Kidney glomerular epithelial cell (primary cell): Measurements from ENCODE around the gene ADAM22.

Experiments
- DNase-seq: peaks from one replicate; lab custom pipeline; 2025; lab: John Stamatoyannopoulos, UW

ADAM22 gene

GRCh38 chr7:87959336-87959735 lies 25.3 kb downstream of the ADAM22 start:
- DNase-seq, result no peak

- DNase-seq, result no peak
Measured at GRCh38 chr7:87960239-87960638, 26.2 kb downstream of the ADAM22 start.

- no peak for DNase-seq
Measured at GRCh38 chr7:87961754-87962153, 27.7 kb downstream of the ADAM22 start.

- DNase-seq, result no peak
Measured at GRCh38 chr7:87966271-87966670, 32.2 kb downstream of the ADAM22 start.

DNA sequence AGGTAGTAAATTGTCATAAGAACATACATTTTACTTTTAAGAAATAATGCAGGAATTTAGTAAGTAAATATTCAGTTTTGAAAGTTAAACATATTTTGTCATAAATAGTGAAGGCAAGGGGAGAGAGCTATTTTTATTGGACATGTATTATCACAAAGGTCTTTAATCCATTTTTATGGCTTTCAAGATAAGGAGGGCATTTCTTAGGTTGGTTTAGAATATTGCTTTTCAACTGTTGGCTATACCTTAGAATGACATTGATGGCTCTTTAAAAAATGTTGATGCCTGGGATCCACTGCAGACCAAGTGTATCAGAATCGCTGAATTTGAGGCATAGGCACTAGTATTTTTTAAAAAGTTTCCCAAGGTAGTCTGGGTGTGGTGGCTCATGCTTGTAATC lies 34.0 kb downstream of the ADAM22 start:
- DNase-seq, result no peak

DNA sequence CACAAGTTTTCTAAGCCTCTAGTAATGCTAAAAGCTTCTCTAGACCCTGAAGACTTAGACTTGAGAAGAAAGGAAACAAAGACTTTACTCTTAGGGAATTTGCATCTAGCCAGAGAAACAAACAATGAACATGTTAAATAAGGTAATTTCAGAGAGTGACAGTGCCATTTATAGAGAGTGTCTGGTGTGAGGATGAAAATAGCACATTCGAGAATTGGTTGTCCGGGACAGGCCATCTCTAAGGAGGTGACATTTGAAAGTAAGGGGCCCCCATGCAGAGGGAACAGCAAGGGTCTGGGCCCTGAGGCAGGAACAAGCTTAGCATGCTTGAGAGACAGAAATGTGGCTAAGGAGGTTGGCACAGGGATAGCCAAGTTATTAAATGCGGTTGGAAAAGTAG lies 48.1 kb downstream of the ADAM22 start:
- no peak for DNase-seq

DNA sequence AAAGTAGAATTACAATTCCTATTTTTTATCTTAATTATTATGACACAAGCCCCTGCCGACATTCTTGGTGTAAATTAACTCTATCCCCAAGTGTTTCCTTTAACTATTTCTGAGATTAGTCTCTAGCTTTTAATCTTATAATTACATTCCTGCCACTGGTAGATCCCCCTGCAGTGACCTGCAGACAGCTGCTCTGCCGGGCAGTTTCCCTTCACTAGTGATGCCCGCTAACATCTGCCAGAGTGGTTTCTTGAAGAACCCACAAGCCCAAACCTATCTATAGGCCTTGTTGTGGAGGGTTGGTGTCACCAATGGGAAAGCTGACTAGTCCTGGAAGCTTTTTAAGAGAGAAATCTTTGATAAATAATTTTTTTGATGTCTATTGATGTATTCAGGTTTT lies 50.0 kb downstream of the ADAM22 start:
- DNase-seq, result no peak

- no peak for DNase-seq
Measured at GRCh38 chr7:87993269-87993668, 59.2 kb downstream of the ADAM22 start.

GRCh38 chr7:87999261-87999660 lies 65.2 kb downstream of the ADAM22 start:
- DNase-seq, result no peak

DNA sequence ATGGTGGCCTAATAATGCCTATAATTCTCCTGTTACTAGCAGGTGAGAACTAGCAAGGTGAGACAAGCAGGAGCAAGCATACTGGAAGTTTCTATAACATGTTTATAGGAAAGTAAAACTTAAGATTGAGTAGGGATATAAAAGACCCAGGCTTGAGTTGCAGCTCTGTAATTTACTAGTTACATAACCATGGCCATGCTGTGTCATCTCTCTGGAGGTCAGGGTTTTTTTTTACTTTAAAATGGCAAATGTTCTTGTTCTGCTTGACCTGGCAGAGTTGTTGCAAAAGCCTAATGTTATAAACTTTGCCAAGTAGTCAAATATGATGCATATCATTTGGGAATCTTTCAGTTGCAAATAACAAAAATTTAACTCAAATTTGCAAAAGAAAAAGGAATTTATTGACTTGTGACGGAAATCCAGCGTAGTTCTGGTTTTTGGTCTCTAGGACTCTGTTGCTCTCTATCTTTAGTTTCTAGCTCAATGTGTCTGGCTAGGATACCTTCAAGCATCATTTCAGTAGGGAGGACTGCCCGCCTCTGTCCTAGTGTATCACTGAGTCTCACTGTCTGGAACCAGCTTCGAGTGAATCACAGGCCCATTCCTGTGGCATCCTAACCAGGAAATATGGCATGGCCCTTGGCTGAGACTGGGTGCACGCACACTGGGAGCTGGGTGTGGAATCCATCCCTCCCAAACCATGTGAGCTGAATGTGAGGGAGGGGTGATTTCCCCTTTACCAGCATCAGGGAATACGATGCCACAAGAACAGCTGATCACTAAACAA lies 67.9 kb downstream of the ADAM22 start:
- DNase-seq, result no peak

DNA sequence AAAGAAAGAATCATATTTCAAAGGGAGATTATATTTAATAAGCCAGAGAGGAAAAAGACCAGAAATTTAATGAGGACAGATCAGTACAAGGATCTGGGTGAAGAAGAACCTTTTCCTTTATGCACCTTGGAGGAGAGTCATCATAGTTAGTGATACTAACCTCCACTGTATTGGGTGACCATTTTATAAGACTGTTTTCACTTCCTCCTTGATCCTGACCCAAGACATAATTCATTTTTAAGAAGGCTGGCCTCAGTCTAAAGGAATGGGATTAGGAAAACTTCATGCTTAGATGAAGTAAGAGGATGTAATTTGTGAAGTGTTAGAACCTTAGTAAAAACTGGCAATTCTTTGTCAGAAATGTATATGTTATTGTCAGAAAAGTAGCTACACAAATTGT lies 68.6 kb downstream of the ADAM22 start:
- DNase-seq, result no peak

DNA sequence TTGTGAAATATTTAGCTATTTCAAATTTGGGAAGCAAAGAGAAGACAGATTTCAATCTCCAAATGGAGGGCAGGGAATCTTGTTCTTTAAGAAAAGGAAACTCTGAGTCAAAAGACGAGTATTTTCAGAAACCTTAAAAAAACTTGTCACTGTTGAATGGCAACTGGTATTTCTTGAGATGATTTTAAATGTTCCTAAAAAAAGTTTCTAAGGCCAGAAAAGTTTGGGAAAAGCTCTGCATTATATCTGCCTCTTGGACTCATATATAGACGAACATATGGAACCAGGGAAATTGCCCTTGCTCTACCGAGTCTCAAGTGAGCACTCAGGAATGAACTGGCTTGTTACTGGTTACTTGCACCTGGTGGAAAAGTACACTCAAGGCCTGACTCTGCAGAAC lies 69.5 kb downstream of the ADAM22 start:
- DNase-seq, result no peak

DNA sequence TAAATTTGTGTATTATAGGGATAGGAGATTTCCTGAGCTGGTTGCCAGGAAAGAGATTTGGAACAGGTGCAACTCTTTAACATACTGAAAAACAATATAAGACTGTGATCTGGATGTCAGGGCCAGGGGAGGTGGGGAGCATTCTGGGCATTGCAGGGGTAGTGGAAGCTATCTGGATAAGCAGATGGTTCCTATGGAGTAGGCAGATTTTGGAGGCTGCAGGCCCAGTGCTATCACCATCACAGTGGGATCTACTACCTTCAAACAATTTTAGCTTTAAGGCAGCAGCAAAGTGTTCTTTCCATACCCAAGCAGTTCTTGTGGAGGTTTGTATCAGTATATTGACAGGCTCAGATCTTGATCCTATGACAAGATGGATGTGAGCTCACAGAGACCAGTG lies 71.1 kb downstream of the ADAM22 start:
- DNase-seq, result no peak

DNA sequence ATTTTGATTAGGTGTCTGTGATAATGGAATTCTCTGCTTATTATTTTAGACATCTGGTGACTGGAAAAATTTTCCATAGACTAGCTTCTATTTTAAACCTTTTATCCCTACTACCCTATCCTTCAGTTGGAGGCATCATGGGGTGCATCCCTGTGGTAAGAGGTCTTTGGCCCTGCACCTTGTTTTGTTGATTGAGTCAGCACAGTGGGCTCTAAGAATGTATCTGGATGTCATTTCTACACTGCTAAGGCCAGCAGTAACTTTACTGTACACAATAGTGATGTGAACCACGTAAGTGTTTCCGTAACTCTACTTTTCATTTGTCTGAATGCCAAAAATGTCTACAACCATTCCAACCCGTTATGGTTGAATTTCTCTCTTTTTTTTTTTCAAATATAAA lies 75.6 kb downstream of the ADAM22 start:
- no peak for DNase-seq

DNA sequence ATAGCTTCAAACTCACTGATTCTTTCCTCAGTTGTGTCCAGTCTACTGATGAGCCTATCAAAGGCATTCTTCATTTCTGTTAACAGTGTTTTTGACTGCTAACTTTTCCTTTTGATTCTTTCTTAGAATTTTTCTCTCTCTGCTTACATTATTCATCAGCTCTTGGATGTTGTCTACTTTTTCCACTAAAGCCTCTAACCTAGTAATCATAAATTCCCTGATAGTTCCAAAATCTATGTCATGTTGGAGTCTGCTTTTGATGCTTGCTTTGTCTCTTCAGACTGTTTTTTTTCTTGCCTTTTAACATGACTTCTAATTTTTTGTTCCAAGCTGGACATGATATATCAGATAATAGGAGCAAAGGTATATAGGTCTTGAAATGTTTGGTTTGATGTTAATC lies 78.0 kb downstream of the ADAM22 start:
- DNase-seq, result no peak

DNA sequence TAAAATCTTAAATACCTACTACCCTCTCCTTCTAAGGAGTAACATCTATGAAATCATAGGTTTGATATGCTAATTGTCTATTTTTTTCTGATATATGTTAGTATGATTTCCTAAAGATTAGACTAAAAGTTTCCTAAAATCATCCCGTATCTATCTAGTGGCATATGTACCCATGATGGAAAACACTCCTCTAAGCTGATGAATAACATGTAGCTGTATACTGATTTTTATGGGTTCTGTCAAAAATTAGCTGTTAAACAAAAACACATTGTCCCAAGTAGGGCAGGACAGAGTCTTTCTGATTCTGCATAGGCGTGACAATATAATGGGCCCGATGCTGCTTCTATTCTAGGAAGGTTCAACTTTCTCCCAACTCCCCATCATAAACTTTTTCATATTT lies 79.9 kb downstream of the ADAM22 start:
- no peak for DNase-seq

- no peak for DNase-seq
Measured at GRCh38 chr7:88014581-88014980, 80.5 kb downstream of the ADAM22 start.

- no peak for DNase-seq
Measured at GRCh38 chr7:88015309-88015708, 81.3 kb downstream of the ADAM22 start.

DNA sequence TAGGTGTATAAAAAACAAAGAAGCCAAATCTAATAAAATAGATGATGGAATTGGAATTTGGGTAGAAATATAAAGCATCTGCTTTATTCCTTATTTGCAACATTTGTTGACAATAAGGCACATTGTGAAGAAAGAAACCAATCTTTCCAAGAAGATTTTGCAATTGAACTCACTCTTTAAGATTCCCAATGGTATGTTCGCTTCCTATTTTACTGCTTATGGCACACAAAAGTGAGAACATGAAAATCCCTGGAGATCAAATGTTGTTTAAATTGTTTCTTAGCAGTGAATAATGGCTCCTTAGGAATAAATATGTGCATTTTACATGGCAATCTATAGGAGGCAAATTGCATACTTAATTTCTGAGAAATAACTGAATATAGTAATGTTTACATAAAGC lies 84.5 kb downstream of the ADAM22 start:
- DNase-seq, result no peak

DNA sequence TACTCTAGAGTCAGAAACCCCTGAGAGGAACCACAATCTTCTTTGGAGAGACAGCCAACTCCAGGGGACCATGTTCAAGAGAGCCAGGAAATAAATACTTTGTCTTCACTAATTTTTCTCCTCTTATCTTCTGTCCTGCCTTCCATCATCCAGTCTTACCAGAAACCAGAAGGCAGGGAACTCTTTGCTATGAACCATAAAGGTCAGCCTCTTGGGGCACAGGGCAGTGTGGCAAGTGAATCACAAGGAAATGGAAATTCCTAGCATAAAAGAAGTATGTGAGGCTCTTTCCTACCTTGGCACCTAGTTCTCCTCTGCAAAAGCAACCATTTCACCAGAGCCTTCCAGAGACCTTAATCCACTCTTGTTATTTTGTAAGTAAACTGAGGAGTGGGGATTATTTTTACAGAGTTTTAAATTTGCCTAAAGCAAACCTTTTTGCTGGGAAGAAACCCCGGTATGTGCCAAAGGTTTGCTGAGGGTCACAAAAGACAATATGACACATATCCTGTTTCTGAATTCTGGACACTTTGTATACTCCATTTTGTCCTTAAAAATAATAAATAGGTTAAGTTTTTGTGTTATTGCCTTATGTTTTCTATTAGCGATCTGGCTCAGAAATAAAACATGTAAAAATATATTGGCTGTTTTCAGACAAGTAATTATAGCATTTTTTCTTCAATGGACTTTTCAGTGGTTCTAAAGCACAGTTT lies 87.1 kb downstream of the ADAM22 start:
- no peak for DNase-seq

DNA sequence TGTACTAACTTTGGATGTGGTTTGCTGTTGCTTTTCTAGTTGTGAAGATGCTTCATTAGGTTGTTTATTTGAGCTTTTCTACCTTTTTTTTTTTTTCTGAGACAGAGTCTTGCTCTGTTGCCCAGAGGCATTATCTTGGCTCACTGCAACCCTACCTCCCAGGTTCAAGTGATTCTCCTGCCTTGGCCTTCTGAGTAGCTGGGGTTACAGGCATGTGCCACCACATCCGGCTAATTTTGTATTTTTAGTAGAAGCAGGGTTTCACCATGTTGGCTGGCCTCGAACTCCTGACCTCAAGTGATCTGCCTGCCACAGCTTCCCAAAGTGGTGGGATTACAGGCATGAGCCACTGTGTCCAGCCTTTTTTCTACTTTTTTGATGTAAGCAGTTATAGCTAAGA lies 93.7 kb downstream of the ADAM22 start:
- DNase-seq, result no peak

- no peak for DNase-seq
Measured at GRCh38 chr7:88034083-88034695, 100.1 kb downstream of the ADAM22 start.

- DNase-seq, result no peak
Measured at GRCh38 chr7:88037050-88037449, 103.0 kb downstream of the ADAM22 start.
